HG03439 (cell line): ENCODE data around the gene SLC7A7.
"Not testable (repeated sequence)": the region's sequence is repeated elsewhere in the genome, so short reads cannot be mapped to it uniquely, and the experiment has no call there.

ENCODE experiments used
- ATAC-seq: cut with Tn5 transposase; IDR thresholded peaks from one replicate; pipeline ENCODE4 v1.9.1; 2021; ENCODE audit warnings: mild to moderate bottlenecking, moderate library complexity; ENCODE audit not compliant: unreplicated experiment

The SLC7A7 gene

DNA sequence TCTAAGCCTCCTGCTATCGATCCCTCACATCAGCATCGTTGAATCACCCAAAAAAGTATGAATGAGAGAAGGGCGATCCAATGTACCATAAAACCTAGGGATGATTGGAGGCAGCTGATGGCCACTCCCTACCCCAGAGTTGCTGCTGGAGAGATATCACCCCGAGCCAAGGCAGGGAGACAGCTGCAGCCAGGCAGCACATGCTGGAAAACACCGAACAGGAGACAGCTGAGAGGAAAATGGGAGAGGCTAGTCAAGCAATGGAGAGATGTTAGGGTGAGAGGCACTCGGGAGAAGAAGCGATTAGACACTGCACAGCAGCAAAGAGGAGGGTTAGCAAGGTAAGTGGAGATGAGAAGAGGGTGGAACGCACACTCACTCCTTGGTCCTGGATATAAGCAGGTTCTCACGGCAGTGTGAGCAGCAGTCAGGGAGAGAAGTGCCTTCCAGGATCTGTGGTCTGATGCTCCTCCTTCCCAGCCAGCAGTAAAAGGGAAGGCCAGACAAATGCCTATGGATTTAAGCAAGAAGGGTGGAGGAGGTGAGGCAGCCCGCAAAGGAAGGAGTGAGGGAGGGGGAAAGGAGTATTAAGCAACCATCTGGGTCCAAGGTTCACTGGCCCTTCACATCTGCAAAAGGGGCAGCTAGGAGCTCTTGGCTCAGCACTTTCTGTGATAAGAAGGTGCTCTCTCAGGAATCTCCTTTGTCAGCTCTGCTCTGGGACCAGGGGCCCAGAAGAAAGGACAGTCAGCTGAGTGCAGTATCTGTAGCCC is at the start of gene SLC7A7:
Gene SLC7A7, minus strand, starts transcription at position 495 of the 773 bp plus-strand sequence. CDS start 2,037 bp downstream, outside the sequence.
- ATAC-seq = no peak

DNA sequence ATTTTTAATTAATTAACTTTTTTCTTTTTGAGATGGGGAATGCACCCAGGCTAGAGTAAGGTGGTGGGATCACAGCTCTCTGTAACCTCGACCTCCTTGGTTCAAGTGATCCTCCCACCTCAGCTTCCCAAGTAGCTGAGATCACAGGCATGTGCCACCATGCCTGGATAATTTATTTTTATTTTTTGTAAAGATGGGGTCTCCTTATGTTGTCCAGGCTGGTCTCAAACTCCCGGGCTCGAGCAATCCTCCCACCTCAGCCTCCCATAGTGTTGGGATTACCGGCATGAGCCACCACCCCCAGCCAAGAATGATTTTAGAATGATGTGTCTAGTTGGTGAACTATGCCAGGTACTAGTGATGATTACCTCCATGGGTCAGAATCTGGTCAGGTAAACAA is 49.7 kb upstream of the SLC7A7 start:
- no peak for ATAC-seq

DNA sequence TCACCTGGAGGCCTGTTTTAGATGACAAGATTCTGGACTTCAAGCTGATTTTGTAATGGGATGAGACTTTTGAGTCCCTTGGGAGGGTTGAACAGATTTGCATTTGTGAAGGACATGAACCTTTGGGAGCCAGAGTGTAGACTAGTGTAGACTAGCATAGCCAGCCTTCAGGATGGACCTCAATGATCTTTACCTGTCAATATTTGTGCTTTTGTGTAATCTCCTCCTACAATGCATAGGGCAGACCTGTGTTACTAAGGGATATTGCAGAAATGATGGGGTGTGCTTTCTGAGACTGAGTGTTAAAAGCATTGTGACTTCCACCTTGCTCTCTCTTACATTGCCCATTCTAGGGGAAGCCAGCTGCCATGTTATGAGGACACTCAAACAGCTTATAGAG is 46.4 kb upstream of the SLC7A7 start:
- no peak for ATAC-seq

DNA sequence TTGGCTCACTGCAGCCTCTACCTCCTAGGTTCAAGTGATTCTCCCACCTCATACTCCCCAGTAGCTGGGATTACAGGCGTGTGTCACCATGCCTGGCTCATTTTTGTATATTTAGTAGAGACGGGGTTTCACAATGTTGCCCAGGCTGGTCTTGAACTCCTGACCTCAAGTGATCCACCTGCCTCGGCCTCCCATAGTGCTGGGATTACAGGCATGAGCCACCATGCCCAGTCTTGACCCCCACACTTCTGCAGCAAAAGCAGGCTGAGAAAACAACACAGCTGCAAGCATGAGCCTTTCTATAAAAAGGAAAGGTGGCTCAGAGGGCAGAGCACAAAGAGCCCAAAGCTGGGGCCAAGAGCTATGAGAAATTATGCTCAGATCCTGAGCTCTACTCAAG is 45.1 kb upstream of the SLC7A7 start:
- not testable (repeated sequence) for ATAC-seq

- no peak for ATAC-seq
Measured at GRCh38 chr14:22856428-22856827, 41.2 kb upstream of the SLC7A7 start.

- no peak for ATAC-seq
Measured at GRCh38 chr14:22854963-22855724, 39.9 kb upstream of the SLC7A7 start.

- not testable (repeated sequence) for ATAC-seq
Measured at GRCh38 chr14:22854296-22854695, 39.1 kb upstream of the SLC7A7 start.

GRCh38 chr14:22852940-22853767 is 37.9 kb upstream of the SLC7A7 start:
- no peak for ATAC-seq

DNA sequence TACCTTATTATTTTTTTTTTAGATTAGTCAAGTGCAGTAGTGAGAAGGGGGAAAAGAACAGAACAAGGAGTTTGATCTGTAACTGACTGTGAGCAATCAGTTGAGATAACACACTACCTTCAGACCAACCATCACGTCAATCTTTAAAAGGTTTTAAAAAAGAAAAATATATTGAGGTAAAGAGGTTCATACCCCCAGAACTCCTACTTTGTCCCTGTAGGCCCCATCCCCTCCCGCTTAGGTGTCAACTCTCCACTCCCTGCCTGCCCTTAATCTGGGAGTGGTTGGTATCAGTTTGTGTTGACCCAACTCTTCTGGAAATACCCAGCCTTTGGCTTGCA is 37.3 kb upstream of the SLC7A7 start:
- no peak for ATAC-seq

DNA sequence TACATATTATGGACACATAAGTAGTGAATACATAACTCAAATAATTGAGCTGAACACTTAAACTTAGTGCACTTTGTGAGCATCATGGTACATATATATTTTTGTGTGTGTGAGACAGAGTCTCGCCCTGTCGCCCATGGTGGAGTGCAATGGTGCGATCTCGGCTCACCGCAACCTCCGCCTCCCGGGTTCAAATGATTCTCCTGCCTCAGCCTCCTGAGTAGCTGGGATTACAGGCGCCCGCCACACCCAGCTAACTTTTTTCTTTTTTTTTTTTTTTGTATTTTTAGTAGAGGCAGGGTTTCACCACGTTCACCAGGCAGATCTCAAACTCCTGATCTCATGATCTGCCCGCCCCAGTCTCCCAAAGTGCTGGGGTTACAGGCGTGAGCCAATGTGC is 36.9 kb upstream of the SLC7A7 start:
- not testable (repeated sequence) for ATAC-seq

DNA sequence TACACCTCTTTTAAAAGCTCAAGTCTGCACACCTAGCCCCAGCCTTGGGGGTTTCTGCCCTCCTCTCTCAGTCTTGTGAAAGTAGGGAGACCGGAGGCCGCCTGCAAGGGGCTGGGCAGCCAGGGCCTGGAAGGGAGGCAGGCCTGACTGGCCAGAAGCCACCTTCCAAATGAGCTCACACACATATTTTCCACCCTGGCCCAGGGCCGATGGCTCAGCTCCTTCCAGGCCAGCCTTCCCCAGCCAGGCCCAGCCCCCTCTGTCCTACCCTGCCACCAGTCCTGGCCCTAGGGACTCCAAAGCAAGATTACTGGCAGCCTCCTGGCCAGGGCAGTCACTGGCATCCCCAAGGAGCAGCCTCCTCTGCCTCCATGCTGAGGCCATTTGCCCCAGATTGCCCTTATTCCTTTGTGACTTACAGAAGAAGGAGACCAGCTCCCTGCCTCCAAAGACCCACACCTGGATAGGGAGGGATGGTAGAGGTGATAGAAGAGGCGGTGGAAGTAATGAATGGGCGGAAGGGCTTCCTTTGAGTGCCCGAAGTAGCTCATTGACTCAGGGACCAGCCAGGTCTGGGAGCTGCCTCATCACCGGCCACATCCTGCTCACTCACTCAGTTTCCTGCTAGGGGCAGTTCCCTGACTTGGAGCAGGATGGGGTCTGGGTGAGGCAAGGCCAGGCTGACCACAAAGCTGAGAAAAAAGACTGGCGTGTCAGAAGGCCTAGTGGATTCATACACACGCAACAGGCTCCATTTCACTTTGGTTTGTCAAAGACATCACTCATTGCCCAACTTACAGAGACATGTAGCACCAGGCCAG is 35.9 kb upstream of the SLC7A7 start:
- no peak for ATAC-seq

GRCh38 chr14:22849212-22849819 is 34.1 kb upstream of the SLC7A7 start:
- no peak for ATAC-seq

- no peak for ATAC-seq
Measured at GRCh38 chr14:22848351-22849164, 33.3 kb upstream of the SLC7A7 start.

GRCh38 chr14:22847661-22848341 is 32.6 kb upstream of the SLC7A7 start:
- ATAC-seq = no peak

DNA sequence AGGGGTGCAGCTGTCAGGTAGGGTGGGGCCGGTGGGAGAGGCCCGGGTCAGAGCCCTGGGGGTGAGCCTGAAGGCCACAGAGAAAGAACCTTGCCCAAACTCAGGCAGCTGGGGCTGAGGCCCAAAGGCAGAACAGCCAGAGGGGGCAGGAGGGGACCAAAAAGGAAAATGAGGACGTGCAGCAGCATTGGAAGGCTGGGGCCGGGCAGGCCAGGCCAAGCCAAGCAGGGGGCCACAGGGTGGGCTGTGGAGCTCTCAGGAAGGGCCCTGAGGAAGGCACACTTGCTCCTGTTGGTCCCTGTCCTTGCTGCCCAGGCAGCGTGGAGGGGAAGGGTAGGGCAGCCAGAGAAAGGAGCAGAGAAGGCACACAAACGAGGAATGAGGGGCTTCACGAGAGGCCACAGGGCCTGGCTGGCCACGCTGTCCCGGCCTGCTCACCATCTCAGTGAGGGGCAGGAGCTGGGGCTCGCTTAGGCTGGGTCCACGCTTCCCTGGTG is 31.6 kb upstream of the SLC7A7 start:
- no peak for ATAC-seq

GRCh38 chr14:22845821-22846625 is 30.8 kb upstream of the SLC7A7 start:
- ATAC-seq = no peak

GRCh38 chr14:22845103-22845394 is 29.8 kb upstream of the SLC7A7 start:
- no peak for ATAC-seq
